ENCODE measurements around the gene CD82.

- TF ChIP-seq TCF7L2 (IDR thresholded peaks at IDR 0.05; ENCODE audit: low read depth, low read length) (no peak), CTCF (IDR thresholded peaks at IDR 0.05) (no peak), POLR2AphosphoS5 (IDR thresholded peaks at IDR 0.05; ENCODE audit: low read depth, low read length) (no peak)
Observed at GRCh38 chr11:44563711-44564110, 1.8 kb upstream of the CD82 start.
